ENCODE results near the gene PLXNA3. TPM values are rescaled to one million over a fixed set of nuclear protein-coding genes. Genes with fewer than 3 reads are reported as not detected.

Gene PLXNA3
- total RNA-seq, 1 experiment from 2014 or later, result 128 TPM

- H3K9me3 ChIP-seq (ENCODE audit: control insufficient read depth, insufficient read depth, low read depth, low read length), result no peaks in the 10 kb centered on the region
- intact Hi-C loops (cut with micrococcal nuclease; ENCODE audit: unreplicated experiment), result no loop called here
- H3K4me3 ChIP-seq (ENCODE audit: low read depth in 2 of 2, low read length in 2 of 2), result no peak overlapping the region
- in situ Hi-C loops (cut with HindIII; ENCODE audit: low pct_unique_long_range_greater_than_20kb, low sequenced_read_pairs), result no loop called here
- CTCF ChIA-PET, result no interaction called here
- no peak for ATAC-seq
- POLR2A ChIA-PET, result no interaction called here
- TF ChIP-seq CTCF (IDR thresholded peaks at IDR 0.05), result no peak
- TF ChIP-seq POLR2AphosphoS5 (IDR thresholded peaks at IDR 0.05; ENCODE audit: low read depth, low read length), result no peak
- TF ChIP-seq TCF7L2 (IDR thresholded peaks at IDR 0.05; ENCODE audit: low read depth, low read length), result no peak
- no peak for TF ChIP-seq SIN3A (IDR thresholded peaks at IDR 0.05; ENCODE audit: borderline replicate concordance, insufficient read depth, low read depth, low read length)
- TF ChIP-seq REST (IDR thresholded peaks at IDR 0.05; ENCODE audit: insufficient read depth in 1 of 2, low read depth in 2 of 2, low read length in 1 of 2), result no peak
- no peaks in the 10 kb centered on the region for H3K36me3 ChIP-seq (ENCODE audit: control insufficient read depth, insufficient read depth, low read length)
- peaks cover 5% of the 10 kb centered on the region for H3K4me1 ChIP-seq (ENCODE audit: control insufficient read depth, insufficient read depth, low read length)
- no TSS peak for BruUV-seq (replicated peaks)
- no peaks in the 10 kb centered on the region for H3K27me3 ChIP-seq (ENCODE audit: control insufficient read depth, insufficient read depth, low read length)
- no peak for DNase-seq (ENCODE audit: low read depth, low spot score)
- no peak overlapping the region for H3K27ac ChIP-seq (ENCODE audit: low read length)
Observed at GRCh38 chrX:154462396-154462795, 4.3 kb downstream of the PLXNA3 start.

- no peaks in the 10 kb centered on the region for H3K36me3 ChIP-seq (ENCODE audit: control insufficient read depth, insufficient read depth, low read length)
- in situ Hi-C loops (cut with HindIII; ENCODE audit: low pct_unique_long_range_greater_than_20kb, low sequenced_read_pairs), result no loop called here
Observed at GRCh38 chrX:154463611-154464220, 5.6 kb downstream of the PLXNA3 start.

More at GRCh38 chrX:154463611-154464220, 5.6 kb downstream of the PLXNA3 start:
- Histone ChIP-seq H3K4me1 (ENCODE audit: control insufficient read depth, insufficient read depth, low read length) (peaks cover 5% of the 10 kb centered on the region), H3K9me3 (ENCODE audit: control insufficient read depth, insufficient read depth, low read depth, low read length) (no peaks in the 10 kb centered on the region), H3K27me3 (ENCODE audit: control insufficient read depth, insufficient read depth, low read length) (no peaks in the 10 kb centered on the region), H3K27ac (ENCODE audit: low read length) (no peak overlapping the region), H3K4me3 (ENCODE audit: low read depth in 2 of 2, low read length in 2 of 2) (no peak overlapping the region)
- no TSS peak for BruUV-seq (replicated peaks)
- ChIA-PET CTCF (interaction anchor here (0.7 kb wide), 1 partner anchor 37 kb away, joined by 3 read pairs; no protein-coding TSS in a partner anchor), POLR2A (interaction anchor here (0.5 kb wide), 1 partner anchor 34 kb away, joined by 5 read pairs; no protein-coding TSS in a partner anchor)
- DNase-seq (ENCODE audit: low read depth, low spot score) (no peak), ATAC-seq (no peak)
- intact Hi-C loops (cut with micrococcal nuclease; ENCODE audit: unreplicated experiment), result no loop called here
- TF ChIP-seq CTCF (IDR thresholded peaks at IDR 0.05), result no peak
- no peak for TF ChIP-seq TCF7L2 (IDR thresholded peaks at IDR 0.05; ENCODE audit: low read depth, low read length)
- TF ChIP-seq REST (IDR thresholded peaks at IDR 0.05; ENCODE audit: insufficient read depth in 1 of 2, low read depth in 2 of 2, low read length in 1 of 2), result no peak
- TF ChIP-seq SIN3A (IDR thresholded peaks at IDR 0.05; ENCODE audit: borderline replicate concordance, insufficient read depth, low read depth, low read length), result no peak
- no peak for TF ChIP-seq POLR2AphosphoS5 (IDR thresholded peaks at IDR 0.05; ENCODE audit: low read depth, low read length)

Data from Panc1 (cell line).